Testis (tissue), 3 donors: ENCODE results near the gene TUFT1. TPM values are rescaled to one million over a fixed set of nuclear protein-coding genes. Genes with fewer than 3 reads are reported as not detected.

Experiments
- DNase-seq: peaks from one replicate; pipeline ENCODE4 v3.0.0-alpha.2; 2019
- H3K27ac ChIP-seq, 2 donors: fragments of 200-600 bp; sonication (generic); one replicate each; pipeline ENCODE4 v1.5.1; 2019
- H3K27me3 ChIP-seq: fragments of 200-600 bp; sonication (generic); one replicate; pipeline ENCODE4 v1.5.1; 2019
- H3K36me3 ChIP-seq: fragments of 200-600 bp; sonication (generic); one replicate; pipeline ENCODE4 v1.5.1; 2017; ENCODE audit warnings: low read depth; ENCODE audit errors: missing control alignments
- H3K4me1 ChIP-seq: fragments of 200-600 bp; sonication (generic); one replicate; pipeline ENCODE4 v1.5.1; 2019
- H3K4me3 ChIP-seq, 2 donors: fragments of 200-600 bp; sonication (generic); one replicate each; pipeline ENCODE4 v1.5.1; 2017 to 2019
- H3K9me3 ChIP-seq: fragments of 200-600 bp; sonication (generic); one replicate; pipeline ENCODE4 v1.5.1; 2017
- CTCF ChIP-seq, 3 experiments: fragments of 450-650 bp in 2 of 3; fragments of 200-600 bp in 1 of 3; sonication (generic) in 1 of 3; IDR thresholded peaks; one replicate each; pipeline ENCODE4 v1.5.1; 2016 to 2019; ENCODE audit warnings: antibody characterized with exemption in 3 of 3, mild to moderate bottlenecking in 2 of 3, moderate library complexity in 1 of 3
- POLR2A ChIP-seq: fragments of 450-650 bp; IDR thresholded peaks from one replicate; pipeline ENCODE4 v1.6.1; 2017; ENCODE audit warnings: antibody characterized with exemption, mild to moderate bottlenecking, moderate library complexity
- WGBS, 2 donors: methylation state at CpG; one replicate each; pipeline ENCODE4 v1.1.5; 2018; 5-methylcytosine and 5-hydroxymethylcytosine counted together
- intact Hi-C: fragments of 100-400 bp; cut with DNase I; formaldehyde crosslinking; loops from one replicate; pipeline ENCODE4 v1.15.1; 2023; ENCODE audit warnings: low total_unique reads
- polyA plus RNA-seq: library from polyadenylated mRNA; stranded (reverse); fragments of 350-450 nt; fragmentation: Illumina TruSeq; extraction: RNeasy Lipid Tissue Mini Kit (QIAGEN cat#74804); gene quantifications from one replicate; pipeline ENCODE4 v1.2.3, GENCODE V29; 2014; ENCODE audit warnings: low read depth, low replicate concordance; ENCODE audit not compliant: insufficient read depth
- total RNA-seq, 2 donors: library from RNA; depleted of rRNA; stranded (reverse); fragments of >200 nt; gene quantifications; one replicate each; pipeline ENCODE4 v1.2.3, GENCODE V29; 2016

TUFT1 gene
- total and polyA plus RNA-seq, 3 donors from 2014 or later: 9.7 to 19.3 (median 16.5) TPM

GRCh38 chr1:151545542-151545941 lies 5.4 kb downstream of the TUFT1 start:
- intact Hi-C loops: no loop called here
- TF ChIP-seq CTCF (IDR thresholded peaks at IDR 0.05) (no peak), POLR2A (no peak)
- Histone ChIP-seq H3K36me3 (no peaks in the 10 kb centered on the region), H3K27me3 (no peaks in the 10 kb centered on the region), H3K4me1 (peaks cover 5% of the 10 kb centered on the region), H3K4me3 (no peak overlapping the region), H3K9me3 (no peaks in the 10 kb centered on the region), H3K27ac (no peak overlapping the region)
- 48 to 55% methylated on average over 1 of the region's 1 CpG for WGBS, 2 donors
- DNase-seq: no peak

GRCh38 chr1:151546011-151546925 lies 6.2 kb downstream of the TUFT1 start:
- H3K9me3 ChIP-seq: no peaks in the 10 kb centered on the region
- peaks cover 5% of the 10 kb centered on the region for H3K4me1 ChIP-seq
- no peaks in the 10 kb centered on the region for H3K36me3 ChIP-seq
- H3K27ac ChIP-seq: no peak overlapping the region
- 88 to 93% methylated on average over 4 of the region's 4 CpGs for WGBS, 2 donors
- no peaks in the 10 kb centered on the region for H3K27me3 ChIP-seq
- H3K4me3 ChIP-seq: no peak overlapping the region
- intact Hi-C loops: no loop called here
- no peak for DNase-seq
- TF ChIP-seq POLR2A (no peak), CTCF (IDR thresholded peaks at IDR 0.05) (no peak)

GRCh38 chr1:151547119-151547899 lies 7.2 kb downstream of the TUFT1 start:
- H3K27me3 ChIP-seq: no peaks in the 10 kb centered on the region
- WGBS, 2 donors: 68 to 74% methylated on average over 7 of the region's 7 CpGs
- intact Hi-C loops: no loop called here

GRCh38 chr1:151547900-151548230 lies 7.8 kb downstream of the TUFT1 start:
- H3K4me1 ChIP-seq: no peaks in the 10 kb centered on the region
- H3K27ac ChIP-seq: no peak overlapping the region
- intact Hi-C loops: no loop called here
- no peak overlapping the region for H3K4me3 ChIP-seq
- H3K27me3 ChIP-seq: no peaks in the 10 kb centered on the region
- WGBS, 2 donors: 89 to 95% methylated on average over 3 of the region's 3 CpGs
- no peaks in the 10 kb centered on the region for H3K36me3 ChIP-seq
- no peak for DNase-seq
- no peaks in the 10 kb centered on the region for H3K9me3 ChIP-seq
- TF ChIP-seq POLR2A (no peak), CTCF (IDR thresholded peaks at IDR 0.05) (no peak)

More at GRCh38 chr1:151547119-151547899, 7.2 kb downstream of the TUFT1 start:
- Histone ChIP-seq H3K4me3 (no peak overlapping the region), H3K36me3 (no peaks in the 10 kb centered on the region), H3K27ac (no peak overlapping the region), H3K4me1 (no peaks in the 10 kb centered on the region), H3K9me3 (no peaks in the 10 kb centered on the region)
- TF ChIP-seq POLR2A (no peak), CTCF (IDR thresholded peaks at IDR 0.05) (no peak)
- DNase-seq: peak; percentile 37
